PFSK-1 (cell line): ENCODE data around the gene FGGY.

Experiments used
- FOXP2 ChIP-seq: optimal IDR thresholded peaks from 2 replicates; pipeline ENCODE3; 2011; ENCODE audit warnings: borderline replicate concordance, control low read depth, inconsistent platforms; ENCODE audit not compliant: insufficient read depth; ENCODE audit errors: extremely low read length, extremely low read depth
- POLR2AphosphoS5 ChIP-seq: IDR thresholded peaks from 2 replicates; pipeline ENCODE4 v1.6.1; 2012; ENCODE audit warnings: low read depth, mild to moderate bottlenecking, control low read depth, low read length, moderate library complexity
- SIN3A ChIP-seq: IDR thresholded peaks from 2 replicates; pipeline ENCODE4 v1.6.1; 2012; ENCODE audit warnings: mild to moderate bottlenecking, low read length, moderate library complexity, borderline replicate concordance; ENCODE audit not compliant: insufficient read depth
- TAF1 ChIP-seq: IDR thresholded peaks from 2 replicates; pipeline ENCODE4 v1.6.1; 2012; ENCODE audit warnings: low read length, control low read depth, borderline replicate concordance; ENCODE audit not compliant: insufficient read depth
- TF ChIP-seq, protein P1 (sequence below), 2 experiments: IDR thresholded peaks; 2 replicates each; pipeline versions ENCODE4 v1.6.1 to v1.8.0; 2011 to 2012; ENCODE audit warnings: low read depth in 2 of 2, low read length in 2 of 2, control low read depth in 1 of 2, inconsistent platforms in 1 of 2, mild to moderate bottlenecking in 1 of 2, moderate library complexity in 1 of 2; ENCODE audit not compliant: insufficient read depth in 1 of 2

- no peak for TF ChIP-seq SIN3A
- TF ChIP-seq TAF1: no peak
- no peak for TF ChIP-seq POLR2AphosphoS5
- TF ChIP-seq, protein P1, sequence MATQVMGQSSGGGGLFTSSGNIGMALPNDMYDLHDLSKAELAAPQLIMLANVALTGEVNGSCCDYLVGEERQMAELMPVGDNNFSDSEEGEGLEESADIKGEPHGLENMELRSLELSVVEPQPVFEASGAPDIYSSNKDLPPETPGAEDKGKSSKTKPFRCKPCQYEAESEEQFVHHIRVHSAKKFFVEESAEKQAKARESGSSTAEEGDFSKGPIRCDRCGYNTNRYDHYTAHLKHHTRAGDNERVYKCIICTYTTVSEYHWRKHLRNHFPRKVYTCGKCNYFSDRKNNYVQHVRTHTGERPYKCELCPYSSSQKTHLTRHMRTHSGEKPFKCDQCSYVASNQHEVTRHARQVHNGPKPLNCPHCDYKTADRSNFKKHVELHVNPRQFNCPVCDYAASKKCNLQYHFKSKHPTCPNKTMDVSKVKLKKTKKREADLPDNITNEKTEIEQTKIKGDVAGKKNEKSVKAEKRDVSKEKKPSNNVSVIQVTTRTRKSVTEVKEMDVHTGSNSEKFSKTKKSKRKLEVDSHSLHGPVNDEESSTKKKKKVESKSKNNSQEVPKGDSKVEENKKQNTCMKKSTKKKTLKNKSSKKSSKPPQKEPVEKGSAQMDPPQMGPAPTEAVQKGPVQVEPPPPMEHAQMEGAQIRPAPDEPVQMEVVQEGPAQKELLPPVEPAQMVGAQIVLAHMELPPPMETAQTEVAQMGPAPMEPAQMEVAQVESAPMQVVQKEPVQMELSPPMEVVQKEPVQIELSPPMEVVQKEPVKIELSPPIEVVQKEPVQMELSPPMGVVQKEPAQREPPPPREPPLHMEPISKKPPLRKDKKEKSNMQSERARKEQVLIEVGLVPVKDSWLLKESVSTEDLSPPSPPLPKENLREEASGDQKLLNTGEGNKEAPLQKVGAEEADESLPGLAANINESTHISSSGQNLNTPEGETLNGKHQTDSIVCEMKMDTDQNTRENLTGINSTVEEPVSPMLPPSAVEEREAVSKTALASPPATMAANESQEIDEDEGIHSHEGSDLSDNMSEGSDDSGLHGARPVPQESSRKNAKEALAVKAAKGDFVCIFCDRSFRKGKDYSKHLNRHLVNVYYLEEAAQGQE (IDR thresholded peaks at IDR 0.05; ENCODE audit: insufficient read depth in 1 of 2, low read depth in 2 of 2, low read length in 2 of 2): no peak
- TF ChIP-seq FOXP2: no peak
Measured at GRCh38 chr1:59805554-59805953, 508.7 kb downstream of the FGGY start.
